ENCODE results near the gene CTNND2. TPM values are rescaled to one million over a fixed set of nuclear protein-coding genes. Genes with fewer than 3 reads are reported as not detected.

CTNND2 gene
- total RNA-seq, 4 donors from 2014 or later = 1.3 to 2.5 (median 2.1) TPM

DNA sequence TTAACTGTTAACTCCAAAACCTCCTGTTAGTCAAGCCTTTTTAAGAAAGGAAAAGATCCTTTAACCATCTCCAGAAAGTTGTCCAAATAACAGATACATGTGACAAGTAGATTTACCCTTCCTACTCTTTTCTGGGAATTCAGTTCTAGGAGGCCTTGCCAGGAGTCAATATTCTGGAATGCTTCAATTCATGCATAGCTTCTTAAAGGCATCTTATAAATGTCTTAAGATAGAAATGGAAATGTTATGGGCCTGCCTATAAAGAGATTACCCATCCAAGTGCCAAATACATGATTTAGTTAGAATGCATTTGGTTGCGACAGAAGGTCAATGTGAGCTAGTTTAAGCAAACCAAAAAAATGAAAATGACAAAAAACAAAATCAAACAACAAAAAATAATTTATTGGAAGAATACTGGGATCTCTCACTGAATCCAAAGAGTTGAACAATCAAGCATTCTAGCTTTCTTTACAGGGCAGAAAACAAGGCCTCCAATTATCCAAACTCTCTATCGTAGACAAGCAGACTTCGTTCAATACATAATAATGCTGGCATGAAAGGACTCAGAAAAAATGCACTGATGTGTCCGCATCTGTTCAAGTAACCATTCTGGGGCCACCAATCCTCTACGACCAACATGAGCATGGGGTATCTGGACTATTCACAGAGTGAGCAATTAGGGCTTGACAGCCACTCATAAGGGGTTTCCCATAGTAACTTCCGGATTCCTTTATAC is 188.6 kb downstream of the CTNND2 start:
- TF ChIP-seq, protein P1, sequence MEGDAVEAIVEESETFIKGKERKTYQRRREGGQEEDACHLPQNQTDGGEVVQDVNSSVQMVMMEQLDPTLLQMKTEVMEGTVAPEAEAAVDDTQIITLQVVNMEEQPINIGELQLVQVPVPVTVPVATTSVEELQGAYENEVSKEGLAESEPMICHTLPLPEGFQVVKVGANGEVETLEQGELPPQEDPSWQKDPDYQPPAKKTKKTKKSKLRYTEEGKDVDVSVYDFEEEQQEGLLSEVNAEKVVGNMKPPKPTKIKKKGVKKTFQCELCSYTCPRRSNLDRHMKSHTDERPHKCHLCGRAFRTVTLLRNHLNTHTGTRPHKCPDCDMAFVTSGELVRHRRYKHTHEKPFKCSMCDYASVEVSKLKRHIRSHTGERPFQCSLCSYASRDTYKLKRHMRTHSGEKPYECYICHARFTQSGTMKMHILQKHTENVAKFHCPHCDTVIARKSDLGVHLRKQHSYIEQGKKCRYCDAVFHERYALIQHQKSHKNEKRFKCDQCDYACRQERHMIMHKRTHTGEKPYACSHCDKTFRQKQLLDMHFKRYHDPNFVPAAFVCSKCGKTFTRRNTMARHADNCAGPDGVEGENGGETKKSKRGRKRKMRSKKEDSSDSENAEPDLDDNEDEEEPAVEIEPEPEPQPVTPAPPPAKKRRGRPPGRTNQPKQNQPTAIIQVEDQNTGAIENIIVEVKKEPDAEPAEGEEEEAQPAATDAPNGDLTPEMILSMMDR (IDR thresholded peaks at IDR 0.05) = no peak
- TF ChIP-seq POLR2A (IDR thresholded peaks at IDR 0.05; ENCODE audit: low read depth) = no peak
- no peak for TF ChIP-seq EP300 (IDR thresholded peaks at IDR 0.05)
- no peak for TF ChIP-seq POLR2AphosphoS5 (IDR thresholded peaks at IDR 0.05)
- Histone ChIP-seq H3K4me3 (no peak overlapping the region), H3K36me3 (no peaks in the 10 kb centered on the region), H3K4me1 (no peaks in the 10 kb centered on the region), H3K9me3 (no peaks in the 10 kb centered on the region), H3K27ac (replicated peaks in 1 of 4) (no peak overlapping the region), H3K27me3 (no peaks in the 10 kb centered on the region)
- WGBS = 88% methylated on average over 6 of the region's 6 CpGs
- intact Hi-C loops (cut with DNase I) = no loop called here
- no peak for DNase-seq (ENCODE audit: extremely low spot score)

DNA sequence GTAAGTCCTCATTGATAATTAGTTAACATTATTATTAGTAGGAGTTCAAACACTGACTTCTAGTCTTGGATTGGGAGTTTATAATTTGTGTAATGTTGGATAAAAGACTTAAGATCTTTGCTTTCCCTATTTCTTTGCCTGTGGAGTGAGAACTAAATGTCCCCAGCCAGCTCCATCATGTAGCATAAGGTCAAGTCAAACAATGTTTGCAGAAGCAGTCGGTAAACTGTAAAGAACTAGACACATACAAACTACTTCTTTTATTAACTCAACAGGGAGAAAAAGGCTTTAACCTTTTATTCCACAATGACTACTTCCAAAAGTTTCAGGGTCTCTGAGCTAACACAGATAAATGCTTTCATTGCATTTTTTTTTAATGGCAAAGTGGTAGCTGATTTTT is 192.3 kb downstream of the CTNND2 start:
- intact Hi-C loops (cut with DNase I) = no loop called here
- Histone ChIP-seq H3K27ac (replicated peaks in 1 of 4) (no peak overlapping the region), H3K4me1 (no peaks in the 10 kb centered on the region), H3K27me3 (no peaks in the 10 kb centered on the region), H3K9me3 (no peaks in the 10 kb centered on the region), H3K4me3 (no peak overlapping the region), H3K36me3 (no peaks in the 10 kb centered on the region)
- TF ChIP-seq, protein P1 (IDR thresholded peaks at IDR 0.05) = no peak
- TF ChIP-seq EP300 (IDR thresholded peaks at IDR 0.05) (no peak), POLR2AphosphoS5 (IDR thresholded peaks at IDR 0.05) (no peak), POLR2A (IDR thresholded peaks at IDR 0.05; ENCODE audit: low read depth) (no peak)
- 45% methylated on average over 1 of the region's 1 CpG for WGBS
- no peak for DNase-seq (ENCODE audit: extremely low spot score)

DNA sequence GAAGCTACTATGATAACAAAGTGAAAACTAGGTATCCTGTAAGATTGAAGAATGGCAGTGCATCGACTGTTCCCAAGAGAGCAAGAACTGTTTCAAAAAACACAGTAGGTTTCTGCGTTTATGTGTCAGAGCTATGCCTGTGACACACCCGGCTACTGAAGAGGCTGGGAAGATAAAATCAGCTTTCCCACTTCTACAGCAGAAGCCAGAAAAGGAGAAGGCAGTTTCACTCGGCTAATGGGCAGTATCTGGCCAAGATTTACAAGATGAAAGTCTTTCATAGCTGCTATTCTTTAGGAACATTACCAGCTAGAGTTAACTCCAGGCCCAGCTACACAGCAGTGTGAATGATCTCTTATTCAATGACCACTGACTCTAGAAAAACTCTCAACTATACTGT is 195.2 kb downstream of the CTNND2 start:
- Histone ChIP-seq H3K27me3 (no peaks in the 10 kb centered on the region), H3K27ac (replicated peaks in 1 of 4) (no peak overlapping the region), H3K9me3 (no peaks in the 10 kb centered on the region), H3K4me1 (no peaks in the 10 kb centered on the region), H3K36me3 (no peaks in the 10 kb centered on the region), H3K4me3 (no peak overlapping the region)
- TF ChIP-seq EP300 (IDR thresholded peaks at IDR 0.05) (no peak), POLR2AphosphoS5 (IDR thresholded peaks at IDR 0.05) (no peak), POLR2A (IDR thresholded peaks at IDR 0.05; ENCODE audit: low read depth) (no peak)
- TF ChIP-seq, protein P1 (IDR thresholded peaks at IDR 0.05) = no peak
- intact Hi-C loops (cut with DNase I) = no loop called here
- no peak for DNase-seq (ENCODE audit: extremely low spot score)
- 69% methylated on average over 4 of the region's 4 CpGs for WGBS

DNA sequence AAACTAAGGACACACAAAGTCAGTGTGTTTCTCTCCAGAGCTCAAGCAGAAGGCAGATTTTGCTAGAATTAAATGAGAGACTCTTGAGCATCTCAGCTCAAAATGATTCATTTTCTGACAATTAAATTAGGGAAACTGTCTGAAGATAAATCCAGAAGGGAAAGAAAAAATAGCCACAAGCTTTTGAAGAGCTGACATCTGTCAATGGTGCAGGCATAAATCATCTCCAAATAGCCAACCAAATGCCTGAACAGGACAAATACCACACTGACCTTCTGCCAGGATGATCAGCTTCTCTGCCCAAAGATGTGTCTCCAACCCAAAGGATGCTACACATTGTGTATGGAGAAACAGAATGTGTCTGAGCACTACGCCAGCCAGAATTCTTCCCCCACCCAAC is 199.3 kb downstream of the CTNND2 start:
- intact Hi-C loops (cut with DNase I) = no loop called here
- H3K27me3 ChIP-seq = no peaks in the 10 kb centered on the region
- TF ChIP-seq POLR2A (IDR thresholded peaks at IDR 0.05; ENCODE audit: low read depth) (no peak), EP300 (IDR thresholded peaks at IDR 0.05) (no peak), POLR2AphosphoS5 (IDR thresholded peaks at IDR 0.05) (no peak)
- TF ChIP-seq, protein P1 (IDR thresholded peaks at IDR 0.05) = no peak
- H3K36me3 ChIP-seq = no peaks in the 10 kb centered on the region
- 94% methylated on average over 1 of the region's 1 CpG for WGBS
- no peaks in the 10 kb centered on the region for H3K9me3 ChIP-seq
- no peak for DNase-seq (ENCODE audit: extremely low spot score)
- no peaks in the 10 kb centered on the region for H3K4me1 ChIP-seq
- no peak overlapping the region for H3K4me3 ChIP-seq
- no peak overlapping the region for H3K27ac ChIP-seq (replicated peaks in 1 of 4)

DNA sequence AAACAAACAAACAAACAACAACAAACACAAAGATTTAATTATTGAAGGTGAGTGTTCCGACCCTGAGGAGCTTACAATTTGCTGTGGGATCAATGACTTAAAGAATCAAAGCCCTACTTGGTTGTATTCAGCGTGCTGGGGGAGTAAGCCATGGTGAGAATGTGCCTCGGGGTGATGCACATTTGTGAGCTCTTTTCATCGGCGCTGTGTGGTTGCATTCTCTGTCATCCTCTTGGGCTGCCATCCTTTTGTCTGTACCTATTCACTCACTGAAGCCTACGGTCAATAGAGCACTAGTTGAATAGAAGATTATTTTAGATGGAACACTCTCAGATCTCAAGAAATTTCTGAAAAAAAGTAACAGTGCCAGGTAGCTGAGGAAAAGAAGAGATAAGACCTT is 203.9 kb downstream of the CTNND2 start:
- Histone ChIP-seq H3K4me3 (no peak overlapping the region), H3K27me3 (no peaks in the 10 kb centered on the region), H3K36me3 (no peaks in the 10 kb centered on the region), H3K27ac (replicated peaks in 1 of 4) (no peak overlapping the region), H3K4me1 (no peaks in the 10 kb centered on the region), H3K9me3 (no peaks in the 10 kb centered on the region)
- TF ChIP-seq EP300 (IDR thresholded peaks at IDR 0.05) (no peak), POLR2A (IDR thresholded peaks at IDR 0.05; ENCODE audit: low read depth) (no peak), POLR2AphosphoS5 (IDR thresholded peaks at IDR 0.05) (no peak)
- TF ChIP-seq, protein P1 (IDR thresholded peaks at IDR 0.05) = no peak
- intact Hi-C loops (cut with DNase I) = no loop called here
- DNase-seq (ENCODE audit: extremely low spot score) = no peak
- WGBS = 86% methylated on average over 6 of the region's 6 CpGs

All from esophagus muscularis mucosa (tissue), 4 donors.